ENCODE measurements around the gene TP53INP2. TPM values are rescaled to one million over a fixed set of nuclear protein-coding genes. Genes with fewer than 3 reads are reported as not detected.
"Not testable (repeated sequence)": the region's sequence is repeated elsewhere in the genome, so short reads cannot be mapped to it uniquely, and the experiment has no call there.

The TP53INP2 gene
- total RNA-seq, 1 experiment from 2014 or later = 4.9 TPM

DNA sequence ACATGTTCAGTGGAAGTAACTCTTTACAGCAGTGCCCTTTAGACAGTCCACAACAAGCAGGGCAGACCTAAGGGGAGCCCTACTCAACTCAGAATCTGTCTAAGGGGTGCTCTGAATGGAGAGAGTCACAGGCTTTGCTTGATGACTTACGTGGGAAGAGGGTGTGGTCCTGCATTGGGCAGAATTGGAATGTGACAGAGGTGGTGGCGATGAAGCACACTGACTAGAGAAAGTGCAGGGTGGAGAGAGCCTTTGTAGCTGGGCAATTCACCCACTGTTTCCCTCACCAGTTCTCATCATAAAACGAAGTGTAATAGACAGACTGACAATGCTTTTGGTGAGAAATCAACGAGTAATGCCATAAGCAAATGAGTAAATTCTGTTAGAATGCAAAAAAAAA, 11.2 kb downstream of the TP53INP2 start:
- no peak for TF ChIP-seq CTCF (conservative IDR thresholded peaks at IDR 0.05)
- intact Hi-C loops (cut with micrococcal nuclease; ENCODE audit: unreplicated experiment) = no loop called here
- no peaks in the 10 kb centered on the region for H3K9me3 ChIP-seq (ENCODE audit: insufficient read depth, low read depth)
- ChIA-PET POLR2A (ENCODE audit: unreplicated experiment) (interaction anchor here (0.7 kb wide), 1 partner anchor 207 kb away, joined by 4 read pairs; no protein-coding TSS in a partner anchor), CTCF (no interaction called here)
- peaks cover 8% of the 10 kb centered on the region for H4K20me1 ChIP-seq (ENCODE audit: insufficient read depth)
- no peak for DNase-seq
- no peak overlapping the region for H3K4me2 ChIP-seq
- H3K27ac ChIP-seq = no peak overlapping the region
- H3K27me3 ChIP-seq (ENCODE audit: insufficient read depth, low read depth) = no peaks in the 10 kb centered on the region
- H3K79me2 ChIP-seq (ENCODE audit: low read depth) = no peaks in the 10 kb centered on the region
- peaks cover 22% of the 10 kb centered on the region for H3K4me1 ChIP-seq (replicated peaks; ENCODE audit: insufficient read depth)
- no peaks in the 10 kb centered on the region for H3K9me2 ChIP-seq (ENCODE audit: insufficient read depth)
- no peak overlapping the region for H2AFZ ChIP-seq
- H3K4me3 ChIP-seq = no peak overlapping the region
- peaks cover 37% of the 10 kb centered on the region for H3F3A ChIP-seq (ENCODE audit: insufficient read depth, low read depth)
- no TSS peak for BruUV-seq (replicated peaks)
- peaks cover 13% of the 10 kb centered on the region for H3K36me3 ChIP-seq (ENCODE audit: low read depth)

DNA sequence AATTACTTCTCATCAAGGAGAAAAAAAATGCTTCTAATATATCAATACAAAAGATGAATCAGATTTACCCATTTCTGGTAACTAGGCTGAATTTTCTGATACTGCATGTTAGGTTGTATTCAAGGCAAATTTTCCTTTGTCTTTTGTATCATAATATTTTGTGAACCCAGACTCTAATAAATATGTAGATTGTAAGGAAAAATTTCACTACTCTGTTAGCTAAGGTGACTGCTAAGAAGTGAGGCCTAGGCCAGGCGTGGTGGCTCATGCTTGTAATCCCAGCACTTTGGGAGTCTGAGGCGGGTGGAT, 12.7 kb downstream of the TP53INP2 start:
- Histone ChIP-seq H3K4me3 (no peak overlapping the region), H3K4me2 (no peak overlapping the region), H3K9me3 (ENCODE audit: insufficient read depth, low read depth) (no peaks in the 10 kb centered on the region), H3K4me1 (replicated peaks; ENCODE audit: insufficient read depth) (peaks cover 22% of the 10 kb centered on the region), H4K20me1 (ENCODE audit: insufficient read depth) (peaks cover 8% of the 10 kb centered on the region), H3F3A (ENCODE audit: insufficient read depth, low read depth) (peaks cover 30% of the 10 kb centered on the region), H3K27ac (no peak overlapping the region), H3K36me3 (ENCODE audit: low read depth) (peaks cover 13% of the 10 kb centered on the region), H3K9me2 (ENCODE audit: insufficient read depth) (no peaks in the 10 kb centered on the region), H3K27me3 (ENCODE audit: insufficient read depth, low read depth) (no peaks in the 10 kb centered on the region), H3K79me2 (ENCODE audit: low read depth) (no peaks in the 10 kb centered on the region), H2AFZ (no peak overlapping the region)
- ChIA-PET CTCF (interaction anchor here (0.5 kb wide), 1 partner anchor 1365 kb away, joined by 3 read pairs; no protein-coding TSS in a partner anchor), POLR2A (ENCODE audit: unreplicated experiment) (interaction anchor here (0.7 kb wide), 1 partner anchor 405 kb away, joined by 4 read pairs; no protein-coding TSS in a partner anchor)
- intact Hi-C loops (cut with micrococcal nuclease; ENCODE audit: unreplicated experiment) = no loop called here
- no peak for TF ChIP-seq EZH2 (IDR thresholded peaks at IDR 0.05; ENCODE audit: low read depth)
- no peak for TF ChIP-seq CTCF (conservative IDR thresholded peaks at IDR 0.05)
- no TSS peak for BruUV-seq (replicated peaks)
- DNase-seq = no peak

GRCh38 chr20:34717230-34718095, 13.3 kb downstream of the TP53INP2 start:
- Histone ChIP-seq H3K4me2 (no peak overlapping the region), H4K20me1 (ENCODE audit: insufficient read depth) (peaks cover 8% of the 10 kb centered on the region), H3F3A (ENCODE audit: insufficient read depth, low read depth) (peaks cover 25% of the 10 kb centered on the region), H3K4me3 (no peak overlapping the region), H3K36me3 (ENCODE audit: low read depth) (peaks cover 13% of the 10 kb centered on the region), H2AFZ (no peak overlapping the region), H3K79me2 (ENCODE audit: low read depth) (no peaks in the 10 kb centered on the region), H3K27ac (no peak overlapping the region), H3K4me1 (replicated peaks; ENCODE audit: insufficient read depth) (peaks cover 22% of the 10 kb centered on the region), H3K27me3 (ENCODE audit: insufficient read depth, low read depth) (no peaks in the 10 kb centered on the region), H3K9me3 (ENCODE audit: insufficient read depth, low read depth) (no peaks in the 10 kb centered on the region), H3K9me2 (ENCODE audit: insufficient read depth) (no peaks in the 10 kb centered on the region)
- BruUV-seq (replicated peaks) = no TSS peak
- DNase-seq = no peak
- ChIA-PET POLR2A (ENCODE audit: unreplicated experiment) (no interaction called here), CTCF (no interaction called here)
- no peak for TF ChIP-seq CTCF (conservative IDR thresholded peaks at IDR 0.05)
- TF ChIP-seq EZH2 (IDR thresholded peaks at IDR 0.05; ENCODE audit: low read depth) = no peak
- intact Hi-C loops (cut with micrococcal nuclease; ENCODE audit: unreplicated experiment) = no loop called here

- H4K20me1 ChIP-seq (ENCODE audit: insufficient read depth); H3K79me2 ChIP-seq (ENCODE audit: low read depth); DNase-seq; H3K27me3 ChIP-seq (ENCODE audit: insufficient read depth, low read depth); H3K4me1 ChIP-seq (replicated peaks; ENCODE audit: insufficient read depth); H2AFZ ChIP-seq; H3K9me2 ChIP-seq (ENCODE audit: insufficient read depth); H3K4me2 ChIP-seq; H3F3A ChIP-seq (ENCODE audit: insufficient read depth, low read depth); H3K4me3 ChIP-seq; CTCF ChIA-PET; H3K9me3 ChIP-seq (ENCODE audit: insufficient read depth, low read depth); H3K27ac ChIP-seq; intact Hi-C loops (cut with micrococcal nuclease; ENCODE audit: unreplicated experiment); H3K36me3 ChIP-seq (ENCODE audit: low read depth); BruUV-seq (replicated peaks): not testable (repeated sequence)
- POLR2A ChIA-PET (ENCODE audit: unreplicated experiment) = interaction anchor here (0.7 kb wide), 1 partner anchor 79 kb away, joined by 7 read pairs; no protein-coding TSS in a partner anchor
Observed at GRCh38 chr20:34719242-34720017, 15.3 kb downstream of the TP53INP2 start.

Measured in PC-9 (cell line).